HG03064 (cell line): Measurements from ENCODE around the gene TMEM38A.

Experiments used
- ATAC-seq: cut with Tn5 transposase; IDR thresholded peaks from one replicate; pipeline ENCODE4 v1.9.1; 2021; ENCODE audit warnings: low read depth; ENCODE audit not compliant: unreplicated experiment

TMEM38A gene

GRCh38 chr19:16739546-16739945, 78.6 kb downstream of the TMEM38A start:
- ATAC-seq, result no peak
